Ishikawa (cell line): ENCODE measurements around the gene BTK.

Experiments
- CEBPB ChIP-seq: IDR thresholded peaks from 2 replicates; pipeline ENCODE4 v1.6.1; 2012
- TCF12 ChIP-seq: IDR thresholded peaks from 2 replicates; pipeline ENCODE4 v1.6.1; 2012; ENCODE audit warnings: low read depth
- TF ChIP-seq, protein P1 (sequence below): IDR thresholded peaks from 2 replicates; pipeline ENCODE4 v1.6.1; 2012

DNA sequence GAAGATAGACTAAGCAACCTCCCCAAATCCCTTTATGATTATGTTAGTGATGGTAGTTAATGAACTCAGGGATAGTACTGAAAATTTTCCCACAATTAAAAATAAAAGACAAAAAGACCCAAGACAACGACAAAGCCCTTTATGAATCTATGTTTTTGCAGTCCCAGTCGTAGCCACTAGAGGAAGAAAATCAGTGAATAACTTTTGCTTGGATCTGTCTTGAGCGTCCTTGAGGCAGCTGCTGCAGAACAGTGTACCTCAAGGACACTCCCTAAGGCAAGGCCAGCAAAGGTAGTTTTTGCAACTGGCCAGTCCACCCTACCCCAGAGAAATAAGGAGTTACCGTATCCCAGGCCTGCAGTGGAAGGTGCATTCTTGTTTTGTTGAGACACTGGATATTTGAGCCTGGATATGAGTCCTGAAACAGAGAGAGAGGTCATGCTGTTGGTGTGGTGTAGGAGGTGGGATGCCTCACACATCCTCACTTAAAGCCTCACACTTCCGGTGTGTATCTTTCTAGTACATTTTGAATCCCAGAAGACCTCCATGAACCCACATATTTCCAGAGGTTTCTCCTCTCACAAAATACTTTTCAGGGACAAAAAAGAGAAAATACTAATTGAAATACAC lies 28.7 kb downstream of the BTK start:
- TF ChIP-seq, protein P1, sequence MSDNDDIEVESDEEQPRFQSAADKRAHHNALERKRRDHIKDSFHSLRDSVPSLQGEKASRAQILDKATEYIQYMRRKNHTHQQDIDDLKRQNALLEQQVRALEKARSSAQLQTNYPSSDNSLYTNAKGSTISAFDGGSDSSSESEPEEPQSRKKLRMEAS = no peak
- no peak for TF ChIP-seq CEBPB
- no peak for TF ChIP-seq TCF12
